GM21423 (cell line): Measurements from ENCODE around the gene EGFR.
A peak's percentile ranks its signal among the peaks of the same experiment; 100 is the strongest.

Experiments
- ATAC-seq: cut with Tn5 transposase; IDR thresholded peaks from one replicate; pipeline ENCODE4 v1.9.1; 2021; ENCODE audit warnings: mild to moderate bottlenecking, moderate library complexity; ENCODE audit not compliant: unreplicated experiment

Gene EGFR

DNA sequence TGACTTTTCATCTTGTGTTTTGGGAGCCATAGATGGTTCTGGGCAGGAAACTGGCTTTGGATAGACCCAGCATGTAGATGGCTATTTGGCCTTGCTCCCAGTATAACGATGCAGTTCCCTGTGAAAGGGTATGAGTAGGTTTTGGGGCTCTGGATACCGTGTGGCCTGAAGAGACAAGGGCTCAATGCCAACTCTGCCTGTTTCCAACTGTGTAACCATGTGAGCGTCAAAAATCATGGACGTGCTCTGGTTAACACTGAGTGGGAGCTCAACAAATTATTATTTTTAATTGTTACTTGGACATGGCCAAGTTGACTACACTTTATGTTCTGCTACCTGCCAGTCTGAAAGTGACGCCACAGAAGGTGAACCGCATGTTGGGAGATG is 41.8 kb downstream of the EGFR start:
- ATAC-seq: no peak

DNA sequence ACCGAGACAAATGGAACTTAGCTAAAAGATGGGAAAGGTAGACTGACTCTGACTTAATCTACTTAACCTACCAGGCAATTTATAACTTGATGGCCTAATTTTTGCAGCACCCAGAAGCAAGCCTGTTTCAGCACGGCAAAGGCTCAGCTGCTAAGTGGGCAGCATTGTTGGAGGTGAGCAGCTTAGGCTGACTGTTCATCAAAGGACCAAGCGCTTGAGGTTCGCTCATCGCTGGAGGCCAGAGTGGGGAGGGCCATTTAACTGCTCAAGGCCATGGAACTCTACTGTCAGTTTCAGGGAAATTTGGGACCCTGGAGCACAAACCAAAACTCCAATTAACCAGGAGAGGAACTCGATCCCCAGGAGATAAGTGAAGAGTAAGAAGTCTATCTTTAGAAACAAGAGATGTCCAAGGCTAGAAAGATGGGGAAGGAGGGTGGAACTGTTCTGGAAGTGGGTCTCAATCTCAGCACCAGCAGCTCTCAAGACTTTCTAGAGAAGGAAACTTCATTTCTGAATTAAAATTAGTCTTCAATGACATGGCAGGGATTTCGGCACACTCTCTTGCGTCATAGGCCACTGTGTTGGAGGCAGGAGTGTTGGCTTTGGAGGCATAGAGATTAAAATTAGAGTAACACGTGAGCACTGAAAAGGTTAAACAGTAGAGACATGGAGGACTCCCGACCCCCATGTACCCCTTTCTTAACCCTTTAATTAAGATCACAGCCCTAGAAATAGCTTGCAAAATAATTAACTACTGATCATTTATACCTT is 43.1 kb downstream of the EGFR start:
- no peak for ATAC-seq

GRCh38 chr7:55063061-55063460 is 44.2 kb downstream of the EGFR start:
- no peak for ATAC-seq

DNA sequence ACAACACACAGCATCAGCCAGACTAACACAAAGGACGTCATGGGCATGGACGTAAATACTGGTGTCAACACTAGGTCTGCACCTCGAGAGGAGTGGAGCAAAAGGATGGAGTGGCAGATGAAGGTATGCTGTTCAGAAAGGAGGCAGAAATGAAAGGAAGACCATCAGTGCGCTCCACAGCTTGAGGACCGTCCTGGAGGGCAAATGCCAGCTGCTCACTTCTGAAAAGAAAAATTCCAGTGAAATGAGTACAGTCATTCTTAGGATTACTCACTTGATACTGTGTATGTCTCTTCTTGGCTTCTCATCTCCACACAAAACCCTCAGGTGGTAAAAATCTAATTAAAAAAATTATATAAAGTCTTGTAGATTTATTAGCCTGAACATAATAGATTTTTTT is 44.8 kb downstream of the EGFR start:
- no peak for ATAC-seq

DNA sequence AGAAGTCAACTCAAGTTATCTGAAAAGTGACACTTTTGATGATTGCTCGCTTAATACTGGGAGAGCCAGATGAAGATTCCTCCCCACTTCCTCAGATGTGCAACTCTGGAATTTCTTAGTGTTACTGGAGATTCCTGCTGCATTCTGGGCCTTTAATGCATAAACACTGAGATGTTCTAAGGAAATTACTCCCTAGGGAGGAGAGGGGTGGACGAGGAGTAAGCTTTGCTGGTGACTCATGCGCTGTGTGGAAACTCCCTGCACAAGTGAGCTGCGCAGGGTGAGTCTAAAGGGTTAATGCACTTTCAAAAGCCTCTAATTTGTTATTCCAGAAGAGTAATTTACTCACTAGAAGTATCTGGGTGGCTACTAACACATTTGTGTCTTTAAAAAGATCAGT is 46.3 kb downstream of the EGFR start:
- no peak for ATAC-seq

- ATAC-seq: no peak
Observed at GRCh38 chr7:55065511-55066229, 46.9 kb downstream of the EGFR start.

GRCh38 chr7:55066524-55066923 is 47.7 kb downstream of the EGFR start:
- ATAC-seq: no peak

- no peak for ATAC-seq
Observed at GRCh38 chr7:55066938-55067337, 48.1 kb downstream of the EGFR start.

DNA sequence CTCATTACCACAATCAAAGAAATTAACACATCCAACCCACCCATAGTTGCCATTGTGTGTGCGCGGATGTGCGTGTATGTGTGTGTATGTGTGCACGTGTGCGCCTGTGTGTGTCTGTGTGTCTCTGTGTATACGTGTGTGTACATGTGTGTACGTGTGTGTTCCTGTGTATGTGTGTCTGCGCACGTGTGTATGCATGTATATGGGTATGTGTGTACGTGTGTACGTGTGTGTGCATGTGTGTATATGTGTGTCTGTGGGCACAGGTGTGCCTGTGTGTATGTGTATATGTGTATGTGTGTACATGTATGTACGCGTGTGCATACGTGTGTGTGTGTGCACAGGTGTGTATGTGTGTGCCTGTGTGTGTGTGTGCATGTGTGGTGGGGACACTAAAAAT is 48.9 kb downstream of the EGFR start:
- ATAC-seq: no peak

DNA sequence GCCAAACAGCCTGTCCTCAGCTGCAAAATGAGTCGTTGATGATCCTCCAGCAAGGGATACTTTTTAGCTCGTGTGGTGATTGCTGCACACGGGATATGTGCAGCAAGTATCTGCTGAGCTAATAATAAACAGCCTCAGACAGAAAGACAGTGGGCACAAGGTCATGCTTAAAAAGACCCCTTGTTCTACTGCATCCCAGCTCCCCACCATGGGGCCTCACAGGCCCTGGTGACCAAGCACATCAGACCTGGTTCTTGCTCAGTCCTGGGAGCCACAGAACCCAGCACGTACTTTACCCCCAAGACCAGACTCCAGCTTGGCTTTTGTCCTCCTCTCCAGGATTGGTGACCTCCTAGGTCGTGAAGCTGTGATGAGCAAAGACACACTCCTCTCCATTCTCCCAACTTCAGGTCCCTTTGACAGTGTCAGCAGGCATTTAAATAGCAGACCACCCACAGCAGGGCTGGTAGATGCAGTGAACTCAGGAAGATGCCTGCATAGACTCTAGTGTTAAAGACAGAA is 50.5 kb downstream of the EGFR start:
- no peak for ATAC-seq

DNA sequence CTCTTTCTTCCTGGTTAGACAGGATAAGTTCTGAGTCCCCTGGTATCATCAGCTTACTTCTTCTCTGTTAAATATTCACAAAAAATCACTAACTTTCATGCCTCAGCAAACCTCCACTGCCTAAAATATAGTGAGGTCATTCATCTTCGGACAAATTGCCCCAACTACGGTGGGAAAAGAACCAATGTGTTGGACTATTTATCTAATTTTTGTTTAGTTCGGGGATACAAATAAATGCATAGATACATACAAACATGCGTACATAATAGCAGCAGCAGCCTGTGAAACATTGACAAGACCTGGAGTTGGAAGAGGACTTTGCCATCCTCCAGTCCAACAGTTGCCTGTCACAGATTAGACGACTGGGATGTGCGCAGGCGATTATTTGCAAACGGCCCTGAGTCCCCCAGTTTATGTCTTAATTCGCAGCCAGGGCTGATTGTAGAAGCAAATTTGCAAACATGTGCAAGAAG is 51.5 kb downstream of the EGFR start:
- no peak for ATAC-seq

- no peak for ATAC-seq
Observed at GRCh38 chr7:55070854-55071253, 52.0 kb downstream of the EGFR start.

DNA sequence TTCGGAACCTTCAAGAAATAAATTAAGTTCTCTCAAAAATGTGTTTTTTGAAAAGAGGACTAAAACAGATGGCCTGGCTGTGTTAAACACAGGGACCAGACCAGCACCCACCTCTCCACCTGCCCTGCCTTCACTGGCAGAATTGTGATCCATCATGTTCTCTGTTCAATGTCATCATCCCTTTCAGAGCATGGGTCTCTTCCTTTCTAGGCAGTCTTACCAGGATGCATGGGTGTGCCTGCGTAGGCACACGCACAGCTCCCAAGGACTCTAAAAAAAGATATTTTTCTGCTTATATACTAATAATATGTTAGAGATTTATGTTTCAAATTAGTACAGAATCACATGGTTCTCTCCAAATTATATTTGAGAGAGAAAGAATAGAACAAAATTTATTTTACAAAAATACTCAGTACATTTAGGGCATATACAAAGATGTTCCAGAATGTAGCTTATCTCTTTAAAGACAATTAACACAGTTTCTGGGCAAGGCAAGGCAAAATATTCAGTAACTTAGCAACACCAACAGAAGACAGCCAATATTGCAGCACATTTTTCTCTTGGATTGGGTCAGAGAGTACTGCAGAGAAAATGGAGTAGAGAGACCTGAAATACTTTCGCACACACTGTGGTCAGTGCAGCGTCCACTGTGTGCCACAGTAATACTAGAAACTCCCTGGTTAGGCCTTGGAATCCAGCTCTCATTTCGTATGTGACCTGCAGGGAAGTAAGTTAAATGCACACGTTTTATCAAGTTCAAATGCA is 52.8 kb downstream of the EGFR start:
- ATAC-seq: no peak

DNA sequence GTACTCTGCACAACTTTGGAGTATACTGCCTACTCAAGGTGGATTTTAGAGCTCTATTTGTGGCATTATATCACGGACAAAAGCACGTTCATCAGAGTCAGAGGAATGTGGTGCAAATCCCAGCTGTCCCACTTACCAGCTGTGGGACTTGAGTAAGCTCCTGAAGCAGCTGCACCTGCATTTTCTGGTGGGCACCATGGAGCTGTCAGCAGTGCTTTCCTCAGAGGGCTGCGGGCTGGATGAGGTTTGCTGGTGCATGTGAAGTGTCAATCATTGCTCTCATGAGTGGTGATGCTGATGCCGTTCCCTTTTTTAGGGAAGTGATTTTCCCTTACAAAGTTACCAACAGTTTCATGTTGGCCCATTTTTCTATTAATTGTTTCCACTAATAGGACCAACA is 53.4 kb downstream of the EGFR start:
- ATAC-seq: no peak

DNA sequence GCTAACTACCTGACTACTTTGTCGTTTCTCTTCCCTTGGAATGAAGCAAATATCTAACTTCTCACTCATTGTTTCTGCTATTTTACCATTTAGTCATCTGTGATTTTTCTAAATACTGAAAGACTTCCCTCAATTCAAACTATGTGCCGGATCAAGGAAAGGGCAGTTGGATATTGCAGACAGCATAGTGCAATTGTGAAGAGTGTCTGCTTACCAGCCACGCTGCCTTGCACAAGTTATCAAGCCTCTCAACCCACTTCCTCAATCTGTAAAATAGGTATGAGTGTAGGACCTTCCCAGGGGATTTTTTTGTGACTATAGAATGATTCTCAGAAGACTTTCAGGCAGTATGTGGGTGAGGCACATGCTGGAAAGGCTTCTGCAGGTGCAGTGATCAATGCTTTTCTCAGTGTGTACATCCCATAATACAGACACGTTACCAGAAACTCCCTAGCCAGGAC is 54.3 kb downstream of the EGFR start:
- peak; percentile 53 for ATAC-seq

GRCh38 chr7:55073976-55074528 is 55.2 kb downstream of the EGFR start:
- peak; percentile 77 for ATAC-seq

DNA sequence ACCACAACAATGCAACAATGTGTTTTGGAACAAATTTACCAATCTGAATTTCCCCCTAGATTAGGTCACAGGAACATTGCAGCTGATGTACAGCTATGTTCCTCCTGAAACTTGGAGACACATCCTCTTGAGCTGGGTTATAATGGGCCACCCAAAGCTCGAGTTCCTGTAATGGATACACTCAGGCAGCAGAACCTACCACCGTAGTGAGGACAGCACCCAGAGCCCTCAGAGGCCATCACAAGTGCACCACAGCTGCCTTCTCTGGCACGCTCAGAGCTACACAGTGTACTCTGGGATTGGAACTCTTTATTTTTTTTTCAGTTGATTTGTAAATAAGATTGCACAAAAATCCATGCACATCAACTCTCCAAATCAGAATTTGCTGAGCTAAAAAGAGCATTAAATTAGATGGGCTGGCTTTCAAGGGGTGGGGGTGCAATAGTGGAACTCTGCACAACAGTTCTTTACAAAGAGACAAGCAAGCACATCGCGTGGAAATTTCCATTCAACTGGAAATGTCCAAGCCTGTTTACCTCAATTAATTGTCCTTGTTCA is 56.7 kb downstream of the EGFR start:
- ATAC-seq: no peak

GRCh38 chr7:55077561-55078410 is 59.0 kb downstream of the EGFR start:
- no peak for ATAC-seq

- ATAC-seq: no peak
Observed at GRCh38 chr7:55078465-55079372, 59.9 kb downstream of the EGFR start.
